ENCODE measurements around the gene CKLF. TPM values are rescaled to one million over a fixed set of nuclear protein-coding genes. Genes with fewer than 3 reads are reported as not detected.

CKLF gene
- total and polyA plus RNA-seq, 2 donors (not counting 1 experiment from before 2014, with no cell fraction given): 30.4 to 53.6 TPM

GRCh38 chr16:66543541-66543940, 8.8 kb upstream of the CKLF start:
- H3K9ac ChIP-seq (ENCODE audit: low read length): no peak overlapping the region
- H3K79me2 ChIP-seq (ENCODE audit: control insufficient read depth, insufficient read depth, low read length): no peaks in the 10 kb centered on the region
- Mint-ChIP-seq H3K4me1 (peaks cover 77% of the 10 kb centered on the region), H3K4me3 (no peak overlapping the region), H3K9me3 (ENCODE audit: insufficient read depth) (no peaks in the 10 kb centered on the region), H3K27me3 (no peaks in the 10 kb centered on the region), H3K27ac (peak overlapping the region; percentile 22)
- H3K4me1 ChIP-seq (ENCODE audit: control insufficient read depth in 2 of 2, insufficient read depth in 2 of 2, low read length in 2 of 2): peaks cover 63 to 71% of the 10 kb centered on the region in 2 donors
- intact Hi-C loops (cut with micrococcal nuclease): no loop called here
- H3K9me3 ChIP-seq (ENCODE audit: control extremely low read depth in 1 of 3, control insufficient read depth in 2 of 3, insufficient read depth in 1 of 3, low read length in 2 of 3): no peaks in the 10 kb centered on the region
- no peak for ATAC-seq (ENCODE audit: low read depth)
- no peaks in the 10 kb centered on the region for H4K20me1 ChIP-seq (ENCODE audit: control insufficient read depth, insufficient read depth, low read length, poor library complexity, severe bottlenecking)
- ChIA-PET CTCF (interaction anchor here (1.2 to 2.5 kb wide), 5 partner anchors 9 to 32 kb away, joined by 4 to 11 read pairs (median 5); partner anchors contain the start of gene CKLF), POLR2A (interaction anchor here (1.2 kb wide), 1 partner anchor 9 kb away, joined by 4 read pairs; the partner anchor contains the start of gene CKLF)
- H3K27me3 ChIP-seq (replicated peaks in 1 of 4; ENCODE audit: control extremely low read depth in 1 of 4, control insufficient read depth in 3 of 4, insufficient read depth in 4 of 4, low read length in 3 of 4): no peaks in the 10 kb centered on the region
- peak overlapping the region in 1 of 2 donors; percentile 53 for H3K27ac ChIP-seq (ENCODE audit: low read length in 2 of 2)
- H2AFZ ChIP-seq (ENCODE audit: insufficient read depth, low read depth, low read length, poor library complexity, severe bottlenecking): no peak overlapping the region
- no peak for DNase-seq
- TF ChIP-seq CTCF (IDR thresholded peaks at IDR 0.05) (no peak), EZH2 (IDR thresholded peaks at IDR 0.05; ENCODE audit: borderline replicate concordance, insufficient read depth, low read depth, low read length, poor library complexity, severe bottlenecking) (no peak)
- H3K36me3 ChIP-seq (replicated peaks in 1 of 2; ENCODE audit: control extremely low read depth in 1 of 2, control insufficient read depth in 1 of 2, extremely low read depth in 1 of 2, insufficient read depth in 2 of 2, low read length in 1 of 2): no peaks in the 10 kb centered on the region
- no peak overlapping the region for H3K4me3 ChIP-seq (ENCODE audit: control extremely low read depth in 1 of 5, extremely low read depth in 1 of 5, insufficient read depth in 1 of 5, low read depth in 2 of 5, low read length in 4 of 5)
- 88% methylated on average over 6 of the region's 6 CpGs for WGBS (ENCODE audit: insufficient coverage)
- H3K4me2 ChIP-seq (replicated peaks; ENCODE audit: low read depth, low read length, poor library complexity, severe bottlenecking): peak overlapping the region; percentile 43

GRCh38 chr16:66544016-66544757, 8.2 kb upstream of the CKLF start:
- no peak overlapping the region for H3K4me3 ChIP-seq (ENCODE audit: control extremely low read depth in 1 of 5, extremely low read depth in 1 of 5, insufficient read depth in 1 of 5, low read depth in 2 of 5, low read length in 4 of 5)
- Mint-ChIP-seq H3K27ac (peak overlapping the region; percentile 84), H3K9me3 (ENCODE audit: insufficient read depth) (no peaks in the 10 kb centered on the region), H3K4me3 (peak overlapping the region; percentile 38), H3K4me1 (peaks cover 77% of the 10 kb centered on the region), H3K27me3 (no peaks in the 10 kb centered on the region)
- H3K36me3 ChIP-seq (replicated peaks in 1 of 2; ENCODE audit: control extremely low read depth in 1 of 2, control insufficient read depth in 1 of 2, extremely low read depth in 1 of 2, insufficient read depth in 2 of 2, low read length in 1 of 2): no peaks in the 10 kb centered on the region
- no peaks in the 10 kb centered on the region for H3K27me3 ChIP-seq (replicated peaks in 1 of 4; ENCODE audit: control extremely low read depth in 1 of 4, control insufficient read depth in 3 of 4, insufficient read depth in 4 of 4, low read length in 3 of 4)
- ChIA-PET CTCF (interaction anchor here (1.0 to 2.5 kb wide), 6 partner anchors 9 to 32 kb away, joined by 3 to 11 read pairs (median 4); partner anchors contain the start of gene CKLF), POLR2A (interaction anchor here (0.6 to 1.2 kb wide), 3 partner anchors 8 to 27 kb away, joined by 4 read pairs; partner anchors contain the start of gene CKLF)
- no CpG with 5 or more reads among the region's 7 CpGs for WGBS (ENCODE audit: insufficient coverage)
- TF ChIP-seq EZH2 (IDR thresholded peaks at IDR 0.05; ENCODE audit: borderline replicate concordance, insufficient read depth, low read depth, low read length, poor library complexity, severe bottlenecking) (no peak), CTCF (IDR thresholded peaks at IDR 0.05) (no peak)
- no peak for DNase-seq
- no peak for ATAC-seq (ENCODE audit: low read depth)
- intact Hi-C loops (cut with micrococcal nuclease): no loop called here
- peaks cover 63 to 71% of the 10 kb centered on the region in 2 donors for H3K4me1 ChIP-seq (ENCODE audit: control insufficient read depth in 2 of 2, insufficient read depth in 2 of 2, low read length in 2 of 2)
- H2AFZ ChIP-seq (ENCODE audit: insufficient read depth, low read depth, low read length, poor library complexity, severe bottlenecking): no peak overlapping the region
- H3K9ac ChIP-seq (ENCODE audit: low read length): no peak overlapping the region
- no peaks in the 10 kb centered on the region for H3K79me2 ChIP-seq (ENCODE audit: control insufficient read depth, insufficient read depth, low read length)
- H3K27ac ChIP-seq (ENCODE audit: low read length in 2 of 2): peak overlapping the region in 1 of 2 donors; percentile 53
- H3K4me2 ChIP-seq (replicated peaks; ENCODE audit: low read depth, low read length, poor library complexity, severe bottlenecking): peak overlapping the region; percentile 43
- H4K20me1 ChIP-seq (ENCODE audit: control insufficient read depth, insufficient read depth, low read length, poor library complexity, severe bottlenecking): no peaks in the 10 kb centered on the region
- no peaks in the 10 kb centered on the region for H3K9me3 ChIP-seq (ENCODE audit: control extremely low read depth in 1 of 3, control insufficient read depth in 2 of 3, insufficient read depth in 1 of 3, low read length in 2 of 3)
